ENCODE results near the gene SMC1A.

The SMC1A gene

DNA sequence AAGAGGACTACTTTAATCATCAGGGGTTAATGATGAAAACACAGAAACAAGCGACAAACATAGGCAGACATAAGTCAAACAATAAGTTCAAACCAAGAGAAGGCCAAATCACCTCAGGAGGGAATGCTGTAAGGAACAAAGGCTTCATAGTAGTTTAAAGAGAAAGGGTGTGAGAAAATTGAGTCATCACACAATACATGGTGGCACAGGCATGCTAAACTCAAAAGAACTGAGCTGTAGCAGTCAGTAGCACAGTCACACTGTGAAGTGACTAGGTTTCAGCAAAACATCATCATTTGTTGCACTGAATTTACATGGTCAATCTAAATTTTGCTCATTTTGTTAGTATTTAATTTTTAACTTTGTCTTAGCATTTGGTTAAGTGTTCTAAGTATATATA, 24.2 kb downstream of the SMC1A start:
- Histone ChIP-seq H3K4me1 (ENCODE audit: low read length) (no peaks in the 10 kb centered on the region), H3K79me2 (ENCODE audit: low read length) (no peaks in the 10 kb centered on the region), H3K36me3 (replicated peaks; ENCODE audit: insufficient read depth, low read length) (0 out of 2 replicates have a peak, but pooled peaks cover 4% of the 10 kb centered on the region), H4K20me1 (ENCODE audit: insufficient read depth, low read length) (no peaks in the 10 kb centered on the region), H3K9me3 (replicated peaks; ENCODE audit: insufficient read depth, low read length) (no peaks in the 10 kb centered on the region), H3K4me2 (ENCODE audit: low read depth, low read length) (no peak overlapping the region), H3K4me3 (ENCODE audit: low read length) (no peak overlapping the region), H2AFZ (ENCODE audit: low read length) (no peak overlapping the region), H3K9me2 (replicated peaks; ENCODE audit: insufficient read depth, low read length) (no peaks in the 10 kb centered on the region), H3K9ac (ENCODE audit: low read length) (no peak overlapping the region), H3F3A (ENCODE audit: insufficient read depth, low read length) (no peaks in the 10 kb centered on the region), H3K27me3 (replicated peaks; ENCODE audit: insufficient read depth, low read length) (no peaks in the 10 kb centered on the region), H3K27ac (ENCODE audit: low read length) (no peak overlapping the region)
- no peak for TF ChIP-seq EZH2 (optimal IDR thresholded peaks at IDR 0.05; ENCODE audit: low read depth, low read length)
- TF ChIP-seq, protein P1, sequence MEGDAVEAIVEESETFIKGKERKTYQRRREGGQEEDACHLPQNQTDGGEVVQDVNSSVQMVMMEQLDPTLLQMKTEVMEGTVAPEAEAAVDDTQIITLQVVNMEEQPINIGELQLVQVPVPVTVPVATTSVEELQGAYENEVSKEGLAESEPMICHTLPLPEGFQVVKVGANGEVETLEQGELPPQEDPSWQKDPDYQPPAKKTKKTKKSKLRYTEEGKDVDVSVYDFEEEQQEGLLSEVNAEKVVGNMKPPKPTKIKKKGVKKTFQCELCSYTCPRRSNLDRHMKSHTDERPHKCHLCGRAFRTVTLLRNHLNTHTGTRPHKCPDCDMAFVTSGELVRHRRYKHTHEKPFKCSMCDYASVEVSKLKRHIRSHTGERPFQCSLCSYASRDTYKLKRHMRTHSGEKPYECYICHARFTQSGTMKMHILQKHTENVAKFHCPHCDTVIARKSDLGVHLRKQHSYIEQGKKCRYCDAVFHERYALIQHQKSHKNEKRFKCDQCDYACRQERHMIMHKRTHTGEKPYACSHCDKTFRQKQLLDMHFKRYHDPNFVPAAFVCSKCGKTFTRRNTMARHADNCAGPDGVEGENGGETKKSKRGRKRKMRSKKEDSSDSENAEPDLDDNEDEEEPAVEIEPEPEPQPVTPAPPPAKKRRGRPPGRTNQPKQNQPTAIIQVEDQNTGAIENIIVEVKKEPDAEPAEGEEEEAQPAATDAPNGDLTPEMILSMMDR (IDR thresholded peaks at IDR 0.05; ENCODE audit: low read length), result no peak
- no peak for DNase-seq

DNA sequence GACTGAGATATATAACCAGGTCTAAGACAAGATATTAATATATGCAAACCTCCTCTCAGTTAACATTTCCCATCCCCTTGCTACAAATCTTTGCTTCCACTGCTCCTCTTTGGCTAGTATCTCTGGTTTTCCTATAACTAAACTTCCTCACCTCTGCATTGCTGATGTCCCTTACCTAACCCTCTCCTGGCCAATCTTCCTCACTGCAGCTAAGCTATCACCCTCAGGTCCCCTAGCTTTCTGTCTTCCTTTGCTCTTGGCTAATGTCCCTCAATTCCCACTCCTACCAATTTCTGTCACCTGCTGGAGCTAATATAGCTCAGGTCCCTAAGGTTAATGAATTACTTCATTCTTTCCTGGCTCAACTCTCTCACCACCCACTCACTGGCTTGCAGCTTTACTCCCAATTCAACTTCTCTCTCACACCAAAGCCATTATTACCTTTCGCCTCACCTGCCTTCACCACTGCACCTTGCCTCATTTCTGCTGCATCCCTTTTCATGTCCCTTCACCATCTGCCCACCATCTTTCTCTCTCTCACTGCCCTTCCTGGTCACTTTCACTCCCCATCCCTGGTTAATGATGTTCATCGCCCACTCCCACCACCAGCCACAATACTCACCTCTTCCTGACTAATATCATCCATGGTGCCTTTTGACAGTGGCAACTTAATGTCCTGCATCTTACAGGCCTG, 26.7 kb downstream of the SMC1A start:
- Histone ChIP-seq H3K9me3 (replicated peaks; ENCODE audit: insufficient read depth, low read length) (no peaks in the 10 kb centered on the region), H3K27me3 (replicated peaks; ENCODE audit: insufficient read depth, low read length) (no peaks in the 10 kb centered on the region), H3K4me1 (ENCODE audit: low read length) (no peaks in the 10 kb centered on the region), H3K79me2 (ENCODE audit: low read length) (no peaks in the 10 kb centered on the region), H3K36me3 (replicated peaks; ENCODE audit: insufficient read depth, low read length) (no peaks in the 10 kb centered on the region; the same call in 1 of the 2 replicates), H3K9ac (ENCODE audit: low read length) (no peak overlapping the region), H3K4me3 (ENCODE audit: low read length) (no peak overlapping the region), H2AFZ (ENCODE audit: low read length) (no peak overlapping the region), H3F3A (ENCODE audit: insufficient read depth, low read length) (no peaks in the 10 kb centered on the region), H3K27ac (ENCODE audit: low read length) (no peak overlapping the region), H4K20me1 (ENCODE audit: insufficient read depth, low read length) (no peaks in the 10 kb centered on the region), H3K9me2 (replicated peaks; ENCODE audit: insufficient read depth, low read length) (no peaks in the 10 kb centered on the region), H3K4me2 (ENCODE audit: low read depth, low read length) (no peak overlapping the region)
- TF ChIP-seq EZH2 (optimal IDR thresholded peaks at IDR 0.05; ENCODE audit: low read depth, low read length) (no peak), EZH2phosphoT487 (IDR thresholded peaks at IDR 0.05; ENCODE audit: low read length) (no peak)
- TF ChIP-seq, protein P1 (IDR thresholded peaks at IDR 0.05; ENCODE audit: low read length), result no peak
- DNase-seq, result no peak

DNA sequence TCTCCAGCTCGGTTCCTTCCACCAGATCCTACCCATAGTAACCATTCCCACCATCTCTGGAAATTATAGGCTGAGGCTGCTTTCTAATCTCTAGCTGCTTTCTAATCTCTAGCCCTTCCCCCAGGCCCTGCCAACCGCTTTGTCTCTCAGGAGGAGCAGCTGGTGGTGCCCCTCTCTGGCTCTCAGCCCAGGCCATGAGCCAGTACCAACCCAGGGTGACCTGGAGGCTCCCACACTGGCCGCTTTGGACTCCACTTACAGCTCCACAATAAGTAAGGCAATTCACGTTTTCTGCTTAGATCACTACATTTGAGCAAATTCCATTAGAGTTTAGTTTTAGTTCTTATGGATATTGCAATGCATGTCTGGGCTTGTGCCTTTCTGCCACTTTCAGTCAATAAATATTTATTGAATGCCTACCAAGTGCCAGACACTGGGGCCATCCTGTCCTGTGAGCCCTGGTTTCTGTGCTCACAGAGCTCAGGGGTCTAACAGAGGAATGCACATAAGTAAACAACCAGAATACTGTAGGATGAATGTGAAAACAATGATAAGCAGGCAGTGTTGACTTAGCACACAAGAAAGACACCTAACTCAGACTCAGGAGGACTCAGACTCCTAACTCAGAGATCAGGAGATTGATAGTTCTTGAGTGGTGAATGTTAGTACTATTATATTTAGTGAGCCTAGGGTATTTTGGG, 38.9 kb downstream of the SMC1A start:
- Histone ChIP-seq H3K9me2 (replicated peaks; ENCODE audit: insufficient read depth, low read length) (no peaks in the 10 kb centered on the region), H3K27me3 (replicated peaks; ENCODE audit: insufficient read depth, low read length) (no peaks in the 10 kb centered on the region), H3K4me3 (ENCODE audit: low read length) (no peak overlapping the region), H3K27ac (ENCODE audit: low read length) (no peak overlapping the region), H3K79me2 (ENCODE audit: low read length) (peaks cover 3% of the 10 kb centered on the region; the same call in 1 of the 2 replicates), H3K4me1 (ENCODE audit: low read length) (no peaks in the 10 kb centered on the region), H3K4me2 (ENCODE audit: low read depth, low read length) (no peak overlapping the region), H3K9me3 (replicated peaks; ENCODE audit: insufficient read depth, low read length) (no peaks in the 10 kb centered on the region), H3K36me3 (replicated peaks; ENCODE audit: insufficient read depth, low read length) (no peaks in the 10 kb centered on the region; the same call in 1 of the 2 replicates), H4K20me1 (ENCODE audit: insufficient read depth, low read length) (no peaks in the 10 kb centered on the region), H3K9ac (ENCODE audit: low read length) (no peak overlapping the region), H2AFZ (ENCODE audit: low read length) (no peak overlapping the region), H3F3A (ENCODE audit: insufficient read depth, low read length) (no peaks in the 10 kb centered on the region)
- TF ChIP-seq, protein P1 (IDR thresholded peaks at IDR 0.05; ENCODE audit: low read length), result no peak
- no peak for TF ChIP-seq EZH2phosphoT487 (IDR thresholded peaks at IDR 0.05; ENCODE audit: low read length)
- DNase-seq, result no peak

Measured in MM.1S (cell line).